HG02884 (cell line): Measurements from ENCODE around the gene TMEM271.
"Not testable (repeated sequence)": the region's sequence is repeated elsewhere in the genome, so short reads cannot be mapped to it uniquely, and the experiment has no call there.

Experiments
- ATAC-seq: cut with Tn5 transposase; IDR thresholded peaks from one replicate; pipeline ENCODE4 v1.9.1; 2021; ENCODE audit warnings: mild to moderate bottlenecking, moderate library complexity; ENCODE audit not compliant: unreplicated experiment

TMEM271 gene

DNA sequence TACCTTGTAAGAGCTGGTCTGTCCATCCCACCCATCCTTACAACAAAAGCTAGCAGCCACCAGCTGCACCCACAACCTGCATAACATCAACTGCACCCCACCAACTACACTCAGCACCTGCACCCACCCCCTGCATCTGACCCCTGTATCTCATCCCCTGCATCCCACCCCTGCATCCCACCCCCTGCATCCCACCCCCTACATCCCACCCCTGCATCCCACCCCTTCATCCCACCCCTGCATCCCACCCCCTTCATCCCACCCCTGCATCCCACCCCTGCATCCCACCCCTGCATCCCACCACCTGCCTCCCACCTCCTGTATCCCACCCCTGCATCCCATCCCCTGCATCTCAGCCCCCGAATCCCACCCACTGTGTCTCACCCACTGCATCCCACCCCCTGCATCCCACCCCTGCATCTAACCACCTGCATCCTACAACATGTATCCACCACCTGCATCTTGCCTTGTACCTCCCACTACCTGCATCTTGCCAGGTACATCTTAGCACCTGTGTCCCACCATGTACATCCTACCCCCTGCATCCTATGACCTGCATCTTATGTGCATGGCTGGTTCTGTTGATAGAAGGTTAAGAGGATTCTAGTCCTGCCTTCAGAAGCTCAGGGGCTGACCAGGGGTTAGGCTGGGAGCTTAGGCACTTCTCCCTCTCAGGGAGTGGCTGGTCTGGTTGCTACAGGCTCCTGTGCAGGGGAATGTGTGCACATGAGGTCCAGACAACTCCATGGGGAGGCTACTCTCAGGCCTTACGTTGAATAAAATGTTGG, 9.4 kb downstream of the TMEM271 start:
- no peak for ATAC-seq

DNA sequence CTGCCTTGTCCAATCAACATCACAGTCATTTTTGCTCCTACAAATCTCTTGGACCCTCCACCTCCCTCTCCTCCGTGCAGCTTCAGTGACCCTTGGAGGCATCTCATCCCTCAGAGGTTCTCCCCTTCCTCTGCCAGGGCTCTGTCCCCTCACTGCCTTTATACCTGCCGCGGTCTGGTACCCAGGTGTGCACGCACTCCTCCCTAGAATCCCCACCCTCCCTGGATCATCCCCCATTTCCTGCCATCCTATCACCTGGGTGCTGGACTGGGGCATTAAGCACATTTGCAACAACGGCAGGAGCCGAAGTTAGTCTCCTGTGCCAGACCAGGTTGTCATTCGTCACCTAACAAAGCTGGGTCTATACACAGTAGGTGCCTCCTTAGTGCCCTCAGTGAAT, 10.1 kb downstream of the TMEM271 start:
- ATAC-seq: no peak

DNA sequence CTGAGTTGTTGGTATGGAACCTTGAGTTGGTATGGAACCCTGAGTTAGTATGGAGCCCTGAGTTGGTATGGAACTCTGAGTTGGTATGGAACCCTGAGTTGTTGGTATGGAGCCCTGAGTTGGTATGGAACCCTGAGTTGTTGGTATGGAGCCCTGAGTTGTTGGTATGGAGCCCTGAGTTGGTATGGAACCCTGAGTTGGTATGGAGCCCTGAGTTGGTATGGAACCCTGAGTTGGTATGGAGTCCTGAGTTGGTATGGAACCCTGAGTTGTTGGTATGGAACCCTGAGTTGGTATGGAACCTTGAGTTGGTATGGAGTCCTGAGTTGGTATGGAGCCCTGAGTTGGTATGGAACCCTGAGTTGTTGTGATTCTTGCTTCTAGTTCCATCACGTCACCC, 10.5 kb downstream of the TMEM271 start:
- ATAC-seq: not testable (repeated sequence)

DNA sequence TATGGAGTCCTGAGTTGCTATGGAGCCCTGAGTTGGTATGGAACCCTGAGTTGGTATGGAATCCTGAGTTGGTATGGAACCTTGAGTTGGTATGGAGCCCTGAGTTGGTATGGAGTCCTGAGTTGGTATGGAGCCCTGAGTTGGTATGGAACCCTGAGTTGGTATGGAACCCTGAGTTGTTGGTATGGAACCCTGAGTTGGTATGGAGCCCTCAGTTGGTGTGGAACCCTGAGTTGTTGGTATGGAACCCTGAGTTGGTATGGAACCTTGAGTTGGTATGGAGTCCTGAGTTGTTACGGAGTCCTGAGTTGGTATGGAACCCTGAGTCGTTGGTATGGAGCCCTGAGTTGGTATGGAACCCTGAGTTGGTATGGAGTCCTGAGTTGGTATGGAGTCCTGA, 13.6 kb downstream of the TMEM271 start:
- not testable (repeated sequence) for ATAC-seq

DNA sequence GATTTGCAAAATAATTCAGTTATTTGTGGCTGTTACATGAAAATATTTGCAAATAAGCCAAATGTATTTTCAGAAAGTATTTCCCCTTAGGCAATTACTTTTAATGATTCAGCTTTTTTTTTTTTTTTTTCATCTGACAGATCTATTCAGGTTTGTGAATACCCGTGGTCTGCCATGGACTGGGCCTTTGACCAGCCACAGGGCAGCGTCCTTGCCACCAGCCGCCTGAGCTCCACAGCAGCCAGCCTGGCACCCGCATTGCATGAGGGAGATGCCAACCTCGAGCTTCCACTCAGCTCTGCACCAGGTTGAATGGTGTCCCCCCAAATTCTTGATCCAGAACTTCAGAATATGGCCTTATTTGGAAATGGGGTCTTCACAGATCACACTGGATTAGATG, 14.7 kb downstream of the TMEM271 start:
- no peak for ATAC-seq

DNA sequence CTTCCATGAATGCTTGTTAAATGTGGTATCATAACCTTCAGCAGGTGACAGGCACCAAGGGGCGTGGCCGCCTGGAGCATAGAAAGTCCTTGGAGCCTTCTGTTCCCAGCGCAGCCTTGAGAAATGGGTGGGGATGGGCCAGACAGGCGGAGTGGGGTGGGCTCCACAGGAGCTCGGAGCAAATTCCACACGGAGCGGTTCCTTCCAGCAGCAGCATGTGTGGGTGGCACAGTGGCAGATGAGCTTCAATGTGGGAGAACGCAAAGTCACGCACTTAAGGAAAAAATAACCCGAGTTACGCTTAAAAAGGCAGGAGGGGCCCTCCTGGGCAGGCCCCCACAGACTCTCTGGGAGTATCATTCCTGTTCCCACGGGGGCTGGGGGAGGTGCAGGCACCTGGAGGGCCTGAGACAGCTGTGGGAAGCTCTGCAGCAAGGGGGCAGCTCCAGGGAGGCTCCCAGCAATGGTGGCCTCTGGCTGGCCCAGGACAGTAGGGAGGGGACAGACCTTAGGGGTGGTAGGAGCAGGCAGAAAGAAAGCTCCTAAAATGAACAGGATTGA, 15.3 kb downstream of the TMEM271 start:
- no peak for ATAC-seq

DNA sequence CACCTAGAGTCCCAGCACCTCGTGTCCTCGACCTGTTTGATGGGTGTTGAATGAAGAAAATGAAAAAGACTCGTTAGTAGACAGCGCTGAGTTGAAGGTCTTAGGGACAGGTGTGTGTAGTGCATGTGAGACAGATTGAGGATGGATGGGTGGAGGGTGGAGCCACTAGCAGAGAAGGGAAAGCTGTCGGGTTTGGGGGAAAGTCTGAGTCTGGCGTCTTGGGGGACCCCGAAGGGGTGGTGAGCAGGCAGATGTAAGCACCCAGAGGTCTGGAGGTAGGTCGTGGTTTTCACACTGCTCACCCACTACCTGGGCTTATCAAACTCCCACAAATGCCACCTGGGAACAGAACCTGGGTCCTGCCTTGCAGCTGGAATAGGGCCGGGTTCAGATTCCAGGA, 16.0 kb downstream of the TMEM271 start:
- no peak for ATAC-seq

DNA sequence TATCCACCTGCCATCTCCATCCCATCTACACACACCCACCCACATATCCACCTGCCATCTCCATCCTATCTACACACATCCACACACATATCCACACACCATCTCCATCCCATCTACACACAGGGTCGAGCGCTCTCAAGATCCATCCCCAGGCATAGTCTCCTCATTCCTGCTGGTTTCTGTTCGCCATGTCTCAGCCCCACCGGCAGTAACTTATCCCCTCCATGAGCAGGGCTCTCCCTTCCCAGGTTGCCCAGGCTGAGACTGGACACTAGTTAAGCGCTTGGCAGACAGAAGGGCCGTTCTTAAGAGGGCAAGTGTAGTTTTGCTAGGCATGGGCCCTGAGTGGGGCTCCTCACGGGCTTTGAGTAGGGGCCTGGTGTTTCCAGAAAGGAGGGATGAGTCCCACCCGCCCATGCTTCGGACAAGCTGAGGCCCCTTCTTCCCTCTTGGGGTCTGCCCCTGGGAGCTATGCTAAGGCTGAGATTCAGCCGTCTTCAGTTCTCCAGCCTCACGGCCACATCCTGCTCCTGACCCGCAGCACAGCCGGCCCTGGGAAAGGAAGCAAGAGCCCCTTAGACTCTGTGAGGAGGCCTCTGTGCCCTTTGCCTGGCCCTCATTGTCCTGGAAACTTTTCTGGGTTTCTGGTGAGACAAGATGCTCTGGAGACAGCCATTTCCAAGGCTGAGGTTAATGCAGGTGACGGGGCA, 20.4 kb downstream of the TMEM271 start:
- no peak for ATAC-seq

DNA sequence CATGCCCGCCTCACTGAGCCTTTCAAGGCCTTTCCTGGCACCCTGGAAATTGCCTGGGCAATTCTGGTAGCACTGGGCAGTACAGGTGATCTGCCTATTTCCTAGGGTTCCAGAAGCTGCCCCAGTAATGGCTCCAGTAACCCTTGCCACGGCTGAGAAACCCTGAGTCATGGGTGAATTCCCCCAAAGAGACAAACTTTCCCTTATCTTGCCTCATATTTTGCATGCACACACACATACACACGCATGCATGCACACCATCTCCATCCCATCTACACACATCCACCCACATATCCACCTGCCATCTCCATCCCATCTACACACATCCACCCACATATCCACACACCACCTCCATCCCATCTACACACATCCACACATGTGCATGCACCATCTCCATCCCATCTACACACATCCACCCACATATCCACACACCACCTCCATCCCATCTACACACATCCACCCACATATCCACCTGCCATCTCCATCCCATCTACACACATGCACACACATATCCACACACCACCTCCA, 21.2 kb downstream of the TMEM271 start:
- not testable (repeated sequence) for ATAC-seq

DNA sequence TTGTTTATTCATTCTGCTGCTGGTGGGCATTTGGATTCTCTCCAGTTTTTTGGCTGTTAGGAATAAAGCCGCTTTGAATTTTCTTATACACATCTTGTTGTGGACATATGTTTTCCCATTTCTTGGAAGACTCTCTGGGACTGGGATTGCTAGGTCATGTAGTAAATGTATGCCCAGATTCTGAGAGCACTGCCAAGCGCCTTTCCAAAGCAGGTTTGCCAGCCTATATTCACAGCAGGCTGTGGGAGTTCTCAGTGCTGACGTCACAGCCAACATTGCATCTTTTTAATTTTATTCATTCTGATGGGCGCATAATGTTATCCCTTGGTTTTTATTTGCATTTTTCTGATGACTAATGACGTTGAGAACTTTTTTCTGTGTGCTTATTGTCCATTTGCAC, 24.1 kb downstream of the TMEM271 start:
- no peak for ATAC-seq

DNA sequence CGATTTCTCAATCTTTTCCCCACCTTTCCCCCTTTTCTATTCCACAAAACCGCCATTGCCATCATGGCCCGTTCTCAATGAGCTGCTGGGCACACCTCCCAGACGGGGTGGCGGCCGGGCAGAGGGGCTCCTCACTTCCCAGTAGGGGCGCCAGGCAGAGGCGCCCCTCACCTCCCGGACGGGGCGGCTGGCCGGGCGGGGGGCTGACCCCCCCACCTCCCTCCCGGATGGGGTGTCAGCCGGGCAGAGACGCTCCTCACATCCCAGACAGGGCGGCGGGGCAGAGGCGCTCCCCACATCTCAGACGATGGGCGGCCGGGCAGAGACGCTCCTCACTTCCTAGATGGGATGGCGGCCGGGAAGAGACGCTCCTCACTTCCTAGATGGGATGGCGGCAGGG, 25.8 kb downstream of the TMEM271 start:
- not testable (repeated sequence) for ATAC-seq

DNA sequence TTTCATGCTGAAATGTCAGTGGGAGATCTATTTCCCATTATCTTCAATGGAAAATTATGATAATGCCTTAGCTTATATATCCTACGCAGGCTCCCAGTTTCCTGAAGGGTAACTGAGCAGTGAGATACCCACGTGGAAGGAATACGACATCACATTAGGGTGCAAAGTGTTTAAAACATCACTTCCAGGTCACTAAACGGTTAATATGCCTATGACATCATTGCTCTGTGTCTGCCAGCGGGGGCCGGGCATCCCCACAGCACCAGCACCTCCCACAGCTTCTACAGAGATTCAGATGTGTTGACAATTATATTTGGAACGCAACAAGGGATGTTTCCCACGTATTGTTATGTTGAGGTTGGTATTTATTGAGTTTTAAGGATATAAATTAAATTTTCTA, 27.1 kb downstream of the TMEM271 start:
- no peak for ATAC-seq

DNA sequence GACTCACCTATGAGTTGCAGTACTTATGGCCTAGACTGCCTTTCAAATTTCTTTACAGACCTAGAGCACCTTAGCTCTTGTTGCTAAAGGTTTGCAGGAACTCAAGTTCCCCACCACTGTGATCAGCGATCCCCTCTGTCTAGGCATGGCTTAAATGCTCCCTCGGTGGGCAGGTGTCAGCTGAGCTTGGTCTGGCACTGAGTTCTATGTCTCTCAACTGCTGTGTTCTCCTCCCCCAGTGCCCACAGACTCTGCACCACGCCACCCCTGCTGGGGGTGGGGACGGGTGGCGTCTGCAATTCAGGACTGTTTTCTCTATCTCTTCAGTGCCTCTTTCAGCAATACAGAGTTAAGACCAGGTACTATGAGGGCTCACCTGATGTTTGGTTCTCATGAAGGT, 30.5 kb downstream of the TMEM271 start:
- ATAC-seq: no peak

DNA sequence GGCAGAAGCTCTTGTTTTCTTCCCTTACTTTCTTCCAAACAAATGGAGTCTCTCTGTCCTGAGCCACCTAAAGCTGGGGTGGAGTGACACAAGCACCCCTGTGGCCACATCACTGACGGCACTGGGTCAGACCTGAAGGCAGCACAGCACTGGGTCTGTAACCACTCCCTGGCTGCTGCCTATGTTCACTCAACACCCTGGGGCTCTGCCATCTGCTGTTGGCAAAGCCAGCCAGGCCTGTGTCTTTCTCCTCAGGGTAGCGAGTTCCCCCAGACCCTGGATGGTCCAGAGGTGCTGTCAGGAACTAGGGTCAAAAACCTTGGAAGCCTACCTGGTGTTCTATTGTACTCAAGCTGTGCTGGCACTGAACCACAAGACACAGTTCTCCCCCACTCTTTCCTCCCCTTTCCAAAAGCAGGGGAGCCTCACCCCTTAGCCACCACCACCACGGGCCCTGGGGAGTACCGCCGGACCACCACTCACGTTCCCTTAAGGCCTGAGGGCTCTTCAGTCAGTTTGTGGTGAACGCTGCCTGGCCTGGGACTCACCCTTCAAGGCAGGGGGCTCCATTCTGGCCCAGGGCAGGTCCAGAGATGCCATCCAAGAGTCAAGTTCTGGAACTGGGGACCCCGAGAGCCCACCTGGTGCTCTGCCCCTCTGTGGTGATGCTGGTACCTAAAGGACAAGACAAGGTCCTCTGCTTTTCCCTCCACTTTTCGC, 31.5 kb downstream of the TMEM271 start:
- no peak for ATAC-seq

DNA sequence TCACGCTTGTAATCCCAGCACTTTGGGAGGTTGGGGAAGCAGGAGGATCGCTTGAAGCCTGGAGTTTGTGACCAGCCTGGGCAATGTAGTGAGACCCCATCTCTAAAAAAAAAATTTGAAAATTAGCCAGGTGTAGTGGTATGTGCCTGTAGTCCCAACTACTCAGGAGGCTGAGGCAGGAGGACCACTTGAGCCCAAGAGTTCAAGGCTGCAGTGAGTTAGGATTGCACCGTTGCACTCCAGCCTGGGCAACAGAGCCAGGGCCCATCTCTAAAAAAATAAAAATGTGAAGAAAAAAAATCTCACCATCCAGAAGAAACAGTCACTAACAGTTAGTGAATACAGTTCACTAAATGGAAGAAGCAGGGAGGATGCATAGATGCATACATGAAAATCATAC, 34.8 kb downstream of the TMEM271 start:
- ATAC-seq: no peak

DNA sequence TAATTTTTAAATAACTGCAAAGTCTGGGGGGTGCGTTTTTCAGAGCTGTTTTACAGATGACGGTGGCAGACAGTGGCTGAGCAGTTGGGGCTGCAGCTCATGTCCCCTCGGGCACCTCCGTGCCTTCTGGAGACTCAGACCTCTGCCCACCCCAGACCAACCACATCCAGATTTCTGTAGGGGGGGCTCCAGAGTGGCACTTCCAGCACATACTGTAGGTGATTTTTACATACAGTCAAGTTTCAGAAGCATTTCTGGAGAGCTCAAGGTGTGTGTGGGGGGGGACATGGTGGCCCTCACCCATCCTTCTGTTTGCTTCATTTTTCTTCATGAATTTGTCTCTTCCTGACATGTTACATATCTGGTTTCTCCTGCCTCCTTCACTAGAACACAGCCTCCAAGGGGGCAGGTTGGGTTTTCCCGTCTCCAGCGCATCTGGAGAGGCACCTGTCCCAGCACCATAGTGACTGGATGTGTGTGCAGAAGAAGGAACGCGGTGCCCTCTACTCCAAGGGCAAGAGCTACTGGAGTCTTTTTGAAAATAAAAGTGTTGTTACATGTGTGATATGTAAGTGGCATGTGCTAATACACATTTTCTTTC, 37.5 kb downstream of the TMEM271 start:
- no peak for ATAC-seq

DNA sequence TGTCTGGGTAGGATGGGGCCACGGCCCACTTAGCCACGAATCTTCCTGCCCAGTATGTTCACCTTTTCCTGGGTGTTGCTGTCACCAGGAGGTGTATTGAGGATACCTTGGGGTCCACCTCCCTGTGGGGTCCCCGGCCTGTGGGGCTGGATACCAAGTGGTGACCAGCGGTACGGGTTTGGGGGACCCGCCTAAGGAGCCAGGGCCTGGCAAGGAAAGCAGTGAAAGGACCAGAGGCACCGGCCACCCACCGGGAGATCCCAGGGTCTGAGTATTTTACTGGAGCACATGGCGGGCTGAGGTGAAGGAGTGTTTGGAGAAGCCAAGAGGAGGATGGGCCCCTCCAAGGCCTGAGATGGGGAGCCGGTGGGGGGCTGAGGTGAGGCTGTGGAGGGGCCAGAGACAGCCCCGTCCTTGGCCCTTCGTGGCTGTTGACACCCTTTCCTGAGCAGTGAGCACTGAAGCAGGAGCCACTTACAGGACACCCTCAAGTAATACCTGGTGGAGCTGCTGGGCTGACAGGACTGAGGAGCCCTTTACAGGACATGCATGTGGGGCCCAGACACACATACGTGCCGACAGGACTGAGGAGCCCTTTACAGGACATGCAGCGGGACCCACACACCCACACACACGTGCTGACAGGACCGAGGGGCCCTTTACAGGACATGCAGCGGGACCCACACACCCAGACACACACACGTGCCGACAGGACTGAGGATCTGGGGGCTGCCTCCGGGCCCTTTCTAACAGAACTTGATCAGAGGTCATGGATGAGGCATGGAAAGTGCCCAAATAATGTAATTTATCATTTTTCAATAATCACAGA, 38.4 kb downstream of the TMEM271 start:
- ATAC-seq: no peak

DNA sequence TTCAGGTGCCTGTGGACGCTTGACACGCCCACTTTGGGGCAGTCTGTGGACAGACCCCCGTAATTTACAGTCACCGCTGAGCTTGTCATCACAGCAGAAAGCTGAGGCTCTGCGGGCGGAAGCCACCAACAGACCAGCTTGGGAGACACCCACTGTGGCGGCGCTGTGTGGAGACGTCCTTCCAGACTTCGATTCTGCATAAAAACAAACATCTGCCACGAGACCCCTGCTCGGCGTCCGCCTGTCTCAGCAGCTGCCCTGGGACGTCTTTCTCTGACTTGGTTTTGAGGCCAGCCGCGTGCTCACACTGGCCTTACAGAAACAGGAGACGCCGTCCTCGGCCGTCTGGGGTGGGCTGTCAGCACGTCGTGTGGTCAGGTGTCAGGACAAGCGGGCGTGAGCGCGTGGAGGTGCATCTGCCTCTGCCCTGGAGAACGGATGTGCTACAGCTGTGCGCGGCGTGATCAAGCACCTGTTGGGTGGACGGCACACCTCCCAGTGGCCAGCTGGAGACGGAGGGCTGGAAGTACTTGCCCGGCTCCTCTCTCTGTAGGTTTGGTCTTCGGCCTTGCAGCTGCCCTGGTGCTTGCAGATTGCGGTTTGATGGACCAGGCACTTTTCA, 39.6 kb downstream of the TMEM271 start:
- ATAC-seq: no peak

DNA sequence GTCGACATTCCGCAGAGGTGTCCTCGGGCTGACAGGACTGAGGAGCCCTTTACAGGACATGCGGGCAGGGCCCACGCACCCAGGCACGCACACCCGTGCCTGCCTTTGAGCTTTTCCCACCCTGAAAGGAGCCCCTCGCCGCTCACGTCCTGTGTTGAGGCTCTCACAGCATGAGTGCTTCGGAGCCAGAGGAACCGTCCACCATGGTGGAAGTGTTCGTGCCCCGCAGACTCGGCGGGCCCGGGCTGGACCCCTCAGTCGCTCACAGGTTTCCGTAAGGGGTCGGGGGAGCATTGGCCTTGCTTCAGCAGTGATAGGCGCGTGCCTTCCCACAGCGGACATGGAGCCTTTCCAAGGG, 40.2 kb downstream of the TMEM271 start:
- no peak for ATAC-seq
